Measurements from ENCODE around the gene JAZF1. TPM values are rescaled to one million over a fixed set of nuclear protein-coding genes. Genes with fewer than 3 reads are reported as not detected.
A peak's percentile ranks its signal among the peaks of the same experiment; 100 is the strongest.

The JAZF1 gene
- total and polyA plus RNA-seq, 2 experiments from 2014 or later: 9.5 to 12.1 TPM

GRCh38 chr7:28104811-28105210, 75.8 kb downstream of the JAZF1 start:
- Histone ChIP-seq H3K9me2 (replicated peaks; ENCODE audit: insufficient read depth) (no peaks in the 10 kb centered on the region), H3K36me3 (replicated peaks; ENCODE audit: insufficient read depth, low read depth) (no peaks in the 10 kb centered on the region), H4K20me1 (ENCODE audit: insufficient read depth, poor library complexity, severe bottlenecking) (no peaks in the 10 kb centered on the region), H2AFZ (no peak overlapping the region), H3K4me3 (no peak overlapping the region), H3K27me3 (no peaks in the 10 kb centered on the region), H3K4me1 (ENCODE audit: insufficient read depth) (peaks cover 13% of the 10 kb centered on the region), H3K4me2 (no peak overlapping the region), H3K79me2 (peaks cover 6% of the 10 kb centered on the region), H3K9me3 (ENCODE audit: low read depth) (no peaks in the 10 kb centered on the region), H3K27ac (no peak overlapping the region)
- DNase-seq (ENCODE audit: low spot score): no peak
- WGBS (ENCODE audit: low lambda C conversion rate, missing lambda C conversion rate): 66% methylated on average over 4 of the region's 4 CpGs
- TF ChIP-seq EZH2 (IDR thresholded peaks at IDR 0.05; ENCODE audit: borderline replicate concordance) (no peak), EZH2phosphoT487 (IDR thresholded peaks at IDR 0.05; ENCODE audit: low read depth, severe bottlenecking, unreplicated experiment) (no peak)
- TF ChIP-seq, protein P1, sequence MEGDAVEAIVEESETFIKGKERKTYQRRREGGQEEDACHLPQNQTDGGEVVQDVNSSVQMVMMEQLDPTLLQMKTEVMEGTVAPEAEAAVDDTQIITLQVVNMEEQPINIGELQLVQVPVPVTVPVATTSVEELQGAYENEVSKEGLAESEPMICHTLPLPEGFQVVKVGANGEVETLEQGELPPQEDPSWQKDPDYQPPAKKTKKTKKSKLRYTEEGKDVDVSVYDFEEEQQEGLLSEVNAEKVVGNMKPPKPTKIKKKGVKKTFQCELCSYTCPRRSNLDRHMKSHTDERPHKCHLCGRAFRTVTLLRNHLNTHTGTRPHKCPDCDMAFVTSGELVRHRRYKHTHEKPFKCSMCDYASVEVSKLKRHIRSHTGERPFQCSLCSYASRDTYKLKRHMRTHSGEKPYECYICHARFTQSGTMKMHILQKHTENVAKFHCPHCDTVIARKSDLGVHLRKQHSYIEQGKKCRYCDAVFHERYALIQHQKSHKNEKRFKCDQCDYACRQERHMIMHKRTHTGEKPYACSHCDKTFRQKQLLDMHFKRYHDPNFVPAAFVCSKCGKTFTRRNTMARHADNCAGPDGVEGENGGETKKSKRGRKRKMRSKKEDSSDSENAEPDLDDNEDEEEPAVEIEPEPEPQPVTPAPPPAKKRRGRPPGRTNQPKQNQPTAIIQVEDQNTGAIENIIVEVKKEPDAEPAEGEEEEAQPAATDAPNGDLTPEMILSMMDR (IDR thresholded peaks at IDR 0.05; ENCODE audit: poor library complexity): no peak

DNA sequence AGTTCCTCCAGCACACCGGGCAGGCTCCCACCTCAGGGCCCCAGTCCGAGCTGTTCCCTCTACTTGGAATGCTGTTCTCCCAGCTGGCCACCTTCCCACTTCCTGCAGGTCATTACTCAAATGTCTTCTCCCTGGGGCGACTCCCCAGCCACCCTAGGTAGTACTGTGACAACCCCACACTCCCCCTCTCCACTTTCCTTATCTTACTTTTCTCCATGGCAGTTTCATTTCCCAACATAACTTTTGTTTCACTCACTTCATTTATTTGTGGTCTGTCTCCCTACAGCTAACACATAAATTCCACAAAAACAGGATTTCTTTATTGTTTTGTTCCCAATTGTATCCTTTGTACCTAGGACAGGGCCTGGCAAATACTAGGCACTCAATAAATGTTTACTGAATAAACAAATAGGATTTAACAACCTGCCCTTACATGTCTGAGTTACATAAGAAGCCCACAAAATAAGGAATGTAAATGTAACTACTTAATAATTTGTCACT, 76.5 kb downstream of the JAZF1 start:
- Histone ChIP-seq H3K4me3 (no peak overlapping the region), H3K27ac (peak overlapping the region; percentile 10), H3K9me2 (replicated peaks; ENCODE audit: insufficient read depth) (no peaks in the 10 kb centered on the region), H3K36me3 (replicated peaks; ENCODE audit: insufficient read depth, low read depth) (no peaks in the 10 kb centered on the region), H3K79me2 (peaks cover 3% of the 10 kb centered on the region), H3K9me3 (ENCODE audit: low read depth) (no peaks in the 10 kb centered on the region), H3K4me1 (ENCODE audit: insufficient read depth) (peaks cover 13% of the 10 kb centered on the region), H2AFZ (no peak overlapping the region), H3K27me3 (no peaks in the 10 kb centered on the region), H3K4me2 (peak overlapping the region; percentile 17), H4K20me1 (ENCODE audit: insufficient read depth, poor library complexity, severe bottlenecking) (no peaks in the 10 kb centered on the region)
- TF ChIP-seq EZH2phosphoT487 (IDR thresholded peaks at IDR 0.05; ENCODE audit: low read depth, severe bottlenecking, unreplicated experiment) (no peak), EZH2 (IDR thresholded peaks at IDR 0.05; ENCODE audit: borderline replicate concordance) (no peak)
- TF ChIP-seq, protein P1 (IDR thresholded peaks at IDR 0.05; ENCODE audit: poor library complexity): no peak
- 70% methylated on average over 3 of the region's 3 CpGs for WGBS (ENCODE audit: low lambda C conversion rate, missing lambda C conversion rate)
- no peak for DNase-seq (ENCODE audit: low spot score)

DNA sequence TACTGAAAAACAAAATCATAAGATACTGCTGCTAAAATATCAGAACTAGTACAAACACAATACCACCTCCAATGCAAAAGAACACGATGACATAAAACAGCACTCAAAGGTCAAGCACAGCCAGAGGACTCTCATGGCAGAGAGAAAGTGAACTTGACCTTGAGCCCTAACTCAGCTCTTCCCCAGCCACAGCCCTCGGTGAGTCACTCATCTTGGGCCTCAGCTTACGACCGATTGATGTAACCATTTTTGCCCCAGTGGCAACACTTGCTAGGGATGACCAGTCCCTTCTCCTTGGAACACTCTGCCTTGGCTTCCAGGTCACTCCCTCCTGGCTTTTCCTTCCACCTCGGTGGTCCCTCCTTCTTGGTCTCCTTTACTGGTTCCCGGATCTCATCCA, 77.8 kb downstream of the JAZF1 start:
- Histone ChIP-seq H2AFZ (no peak overlapping the region), H3K27me3 (no peaks in the 10 kb centered on the region), H3K4me3 (no peak overlapping the region), H3K36me3 (replicated peaks; ENCODE audit: insufficient read depth, low read depth) (no peaks in the 10 kb centered on the region), H4K20me1 (ENCODE audit: insufficient read depth, poor library complexity, severe bottlenecking) (no peaks in the 10 kb centered on the region), H3K9me3 (ENCODE audit: low read depth) (no peaks in the 10 kb centered on the region), H3K79me2 (peaks cover 3% of the 10 kb centered on the region), H3K9me2 (replicated peaks; ENCODE audit: insufficient read depth) (no peaks in the 10 kb centered on the region), H3K4me1 (ENCODE audit: insufficient read depth) (peaks cover 13% of the 10 kb centered on the region), H3K4me2 (no peak overlapping the region), H3K27ac (no peak overlapping the region)
- WGBS (ENCODE audit: low lambda C conversion rate, missing lambda C conversion rate): 75% methylated on average over 6 of the region's 6 CpGs
- peak; percentile 29 for DNase-seq (ENCODE audit: low spot score)
- TF ChIP-seq, protein P1 (IDR thresholded peaks at IDR 0.05; ENCODE audit: poor library complexity): no peak
- TF ChIP-seq EZH2phosphoT487 (IDR thresholded peaks at IDR 0.05; ENCODE audit: low read depth, severe bottlenecking, unreplicated experiment) (no peak), EZH2 (IDR thresholded peaks at IDR 0.05; ENCODE audit: borderline replicate concordance) (no peak)

Measured in hepatocyte (in vitro differentiated cells).